ENCODE measurements around the gene ALDOC. TPM values are rescaled to one million over a fixed set of nuclear protein-coding genes. Genes with fewer than 3 reads are reported as not detected.

ALDOC gene
- total and polyA plus RNA-seq, 2 of the 13 experiments (the other 11 are each of a cell fraction or from before 2014, with no cell fraction given) = 15.4 to 60.9 TPM

GRCh38 chr17:28524476-28525424 lies 51.9 kb downstream of the ALDOC start (continued):
- no peak for TF ChIP-seq ZNF773 (CRISPR knock-in tag; IDR thresholded peaks at IDR 0.05; ENCODE audit: borderline replicate concordance)
- TF ChIP-seq ZFP37 (CRISPR knock-in tag; IDR thresholded peaks at IDR 0.05; ENCODE audit: borderline replicate concordance) = no peak
- TF ChIP-seq RORA (CRISPR knock-in tag; IDR thresholded peaks at IDR 0.05) = no peak
- no peak for TF ChIP-seq PBX2 (CRISPR knock-in tag; IDR thresholded peaks at IDR 0.05)
- no peak for TF ChIP-seq GTF3A (CRISPR knock-in tag; conservative IDR thresholded peaks at IDR 0.05)
- no peak for TF ChIP-seq ZBTB34 (CRISPR knock-in tag; IDR thresholded peaks at IDR 0.05)
- no peak for TF ChIP-seq MNT (IDR thresholded peaks at IDR 0.05)
- no peak for TF ChIP-seq SOX5 (CRISPR knock-in tag; IDR thresholded peaks at IDR 0.05; ENCODE audit: borderline replicate concordance)
- no peak for TF ChIP-seq KLF15 (CRISPR knock-in tag; IDR thresholded peaks at IDR 0.05; ENCODE audit: borderline replicate concordance)
- TF ChIP-seq ATRX (CRISPR knock-in tag; IDR thresholded peaks at IDR 0.05; ENCODE audit: borderline replicate concordance) = no peak
- TF ChIP-seq, protein P1, sequence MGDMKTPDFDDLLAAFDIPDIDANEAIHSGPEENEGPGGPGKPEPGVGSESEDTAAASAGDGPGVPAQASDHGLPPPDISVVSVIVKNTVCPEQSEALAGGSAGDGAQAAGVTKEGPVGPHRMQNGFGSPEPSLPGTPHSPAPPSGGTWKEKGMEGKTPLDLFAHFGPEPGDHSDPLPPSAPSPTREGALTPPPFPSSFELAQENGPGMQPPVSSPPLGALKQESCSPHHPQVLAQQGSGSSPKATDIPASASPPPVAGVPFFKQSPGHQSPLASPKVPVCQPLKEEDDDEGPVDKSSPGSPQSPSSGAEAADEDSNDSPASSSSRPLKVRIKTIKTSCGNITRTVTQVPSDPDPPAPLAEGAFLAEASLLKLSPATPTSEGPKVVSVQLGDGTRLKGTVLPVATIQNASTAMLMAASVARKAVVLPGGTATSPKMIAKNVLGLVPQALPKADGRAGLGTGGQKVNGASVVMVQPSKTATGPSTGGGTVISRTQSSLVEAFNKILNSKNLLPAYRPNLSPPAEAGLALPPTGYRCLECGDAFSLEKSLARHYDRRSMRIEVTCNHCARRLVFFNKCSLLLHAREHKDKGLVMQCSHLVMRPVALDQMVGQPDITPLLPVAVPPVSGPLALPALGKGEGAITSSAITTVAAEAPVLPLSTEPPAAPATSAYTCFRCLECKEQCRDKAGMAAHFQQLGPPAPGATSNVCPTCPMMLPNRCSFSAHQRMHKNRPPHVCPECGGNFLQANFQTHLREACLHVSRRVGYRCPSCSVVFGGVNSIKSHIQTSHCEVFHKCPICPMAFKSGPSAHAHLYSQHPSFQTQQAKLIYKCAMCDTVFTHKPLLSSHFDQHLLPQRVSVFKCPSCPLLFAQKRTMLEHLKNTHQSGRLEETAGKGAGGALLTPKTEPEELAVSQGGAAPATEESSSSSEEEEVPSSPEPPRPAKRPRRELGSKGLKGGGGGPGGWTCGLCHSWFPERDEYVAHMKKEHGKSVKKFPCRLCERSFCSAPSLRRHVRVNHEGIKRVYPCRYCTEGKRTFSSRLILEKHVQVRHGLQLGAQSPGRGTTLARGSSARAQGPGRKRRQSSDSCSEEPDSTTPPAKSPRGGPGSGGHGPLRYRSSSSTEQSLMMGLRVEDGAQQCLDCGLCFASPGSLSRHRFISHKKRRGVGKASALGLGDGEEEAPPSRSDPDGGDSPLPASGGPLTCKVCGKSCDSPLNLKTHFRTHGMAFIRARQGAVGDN (CRISPR knock-in tag; IDR thresholded peaks at IDR 0.05) = peak; percentile 64; the same call in 1 of the 2 replicates
- no peak for TF ChIP-seq SPEN (CRISPR knock-in tag; IDR thresholded peaks at IDR 0.05; ENCODE audit: low read depth)
- peak; percentile 56 for TF ChIP-seq TEAD3 (CRISPR knock-in tag; optimal IDR thresholded peaks at IDR 0.05; ENCODE audit: borderline replicate concordance)
- TF ChIP-seq MZF1 (CRISPR knock-in tag; IDR thresholded peaks at IDR 0.05; ENCODE audit: borderline replicate concordance) = no peak
- no peak for TF ChIP-seq FOXO4 (CRISPR knock-in tag; conservative IDR thresholded peaks at IDR 0.05)
- TF ChIP-seq ZNF34 (CRISPR knock-in tag; IDR thresholded peaks at IDR 0.05; ENCODE audit: borderline replicate concordance) = 0 out of 2 replicates have a peak, but pooled peaks have one; percentile 57
- no peak for TF ChIP-seq ZFP36 (IDR thresholded peaks at IDR 0.05; ENCODE audit: borderline replicate concordance, low read depth, low read length, partially characterized antibody)
- TF ChIP-seq ZFX (CRISPR knock-in tag; IDR thresholded peaks at IDR 0.05; ENCODE audit: low read depth) = peak; percentile 59
- peak; percentile 76 for TF ChIP-seq CEBPG (CRISPR knock-in tag; IDR thresholded peaks at IDR 0.05)
